Left colon (tissue), 2 donors: ENCODE measurements around the gene ERCC6. TPM values are rescaled to one million over a fixed set of nuclear protein-coding genes. Genes with fewer than 3 reads are reported as not detected.

Experiments
- ATAC-seq: fragments of 200-7000 bp; cut with Tn5 transposase; one replicate; pipeline ENCODE4 v1.9.1; 2020; ENCODE audit warnings: mild to moderate bottlenecking, moderate library complexity
- DNase-seq, 2 donors: peaks; one replicate each; pipeline ENCODE4 v3.0.0-alpha.2; 2020
- intact Hi-C, 2 donors: fragments of 100-400 bp; cut with DNase I in 1 of 2; cut with micrococcal nuclease in 1 of 2; formaldehyde crosslinking; loops; one replicate each; pipeline versions ENCODE4 v1.11.2 to v1.14.0; 2022; cut with DNase I, micrococcal nuclease
- long read RNA-seq: library from polyadenylated mRNA; unstranded; transcript quantifications from one replicate; pipeline ENCODE4 v2.0.0, GENCODE V29; 2021
- total RNA-seq, 2 donors: library from RNA; stranded (reverse); fragmentation: NEBNext Ultra II Directional; extraction: Animal tissue kit (Norgen Biotek cat#: 25700); gene quantifications; one replicate each; pipeline ENCODE4 v1.2.1, GENCODE V29; 2021
- donor health status: DM: no; HTN: no; CAD: no.
- donor health status: DM: yes; HTN: yes; CAD: no.

Gene ERCC6
- 10 to 100 TPM; 16.4 to 24.5 TPM for total RNA-seq
- long read RNA-seq, partial matches to known transcripts: 0 of 7 reads
- long read RNA-seq, other reads (novel, unspliced or antisense): 3 of 7 reads

DNA sequence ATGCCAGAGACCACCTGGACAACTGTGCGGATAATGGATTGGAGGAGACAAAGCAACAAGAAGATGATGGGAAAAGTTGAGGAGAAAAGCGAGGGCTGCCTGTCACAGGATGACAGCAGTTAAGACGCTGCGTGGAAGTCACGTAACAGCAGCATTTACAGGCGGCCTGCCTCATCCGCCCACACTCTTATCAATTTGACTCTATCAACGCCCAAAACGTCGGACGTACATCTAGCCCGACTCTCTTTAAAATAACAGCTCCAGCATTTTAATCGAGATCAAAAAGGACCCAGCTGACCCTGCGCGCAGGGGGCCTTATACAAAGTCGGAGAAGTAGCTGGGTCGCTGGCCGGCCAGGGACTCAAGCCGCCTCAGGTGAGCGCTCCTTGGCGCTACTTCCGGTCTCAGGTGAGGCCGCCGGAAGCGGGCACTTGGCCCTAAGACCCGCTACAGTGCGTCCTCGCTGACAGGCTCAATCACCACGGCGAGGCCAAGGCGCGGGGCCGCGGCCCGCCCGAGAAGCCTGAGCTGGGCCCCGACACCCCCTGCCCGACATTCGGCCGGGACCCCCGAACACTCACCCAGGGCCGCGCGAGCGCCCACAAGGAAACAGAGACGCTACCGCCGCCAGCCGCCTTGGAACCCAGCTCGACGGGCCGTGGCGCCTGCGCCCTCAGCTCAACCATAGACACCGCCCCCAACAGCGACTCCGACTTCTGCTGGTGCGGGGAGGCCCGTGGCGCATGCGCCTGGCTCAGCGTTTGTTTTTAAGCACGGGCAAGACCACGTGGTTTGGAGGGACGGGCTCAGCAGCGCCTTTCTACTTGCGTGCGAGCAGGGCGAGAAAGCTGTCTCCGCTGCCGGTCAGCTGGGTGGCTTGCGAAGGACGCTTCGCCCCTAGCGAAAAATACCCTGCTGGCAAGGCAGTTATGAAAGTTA is at the start of gene ERCC6:
Gene ERCC6 (minus strand): TSS at position 741 of the 939 bp plus-strand sequence.
- intact Hi-C loops: no loop called here
- peak; percentile 98 for DNase-seq

DNA sequence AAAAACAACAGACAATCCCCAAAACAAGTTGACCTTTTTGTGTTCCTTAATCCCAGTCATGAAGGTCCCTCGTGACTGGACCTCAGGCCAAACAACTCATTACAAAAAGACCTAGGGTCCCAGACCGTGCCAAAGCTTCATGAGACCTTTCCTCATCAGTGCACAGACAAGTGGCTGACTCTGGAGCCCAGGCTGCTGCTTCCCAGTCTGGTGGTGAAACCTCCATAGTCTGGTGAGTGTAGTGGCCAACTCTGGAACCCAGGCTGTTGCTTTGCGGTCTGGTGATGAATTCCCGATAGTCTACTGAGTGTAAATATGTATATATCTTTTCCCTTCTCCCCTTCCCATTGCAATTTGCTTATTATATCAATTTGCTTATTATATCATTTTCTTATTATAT is 49.1 kb upstream of the ERCC6 start:
- intact Hi-C loops: no loop called here
- ATAC-seq (no peak), DNase-seq (no peak)

More for the DNA sequence above, at the start of gene ERCC6:
- peak; percentile 95 for ATAC-seq

DNA sequence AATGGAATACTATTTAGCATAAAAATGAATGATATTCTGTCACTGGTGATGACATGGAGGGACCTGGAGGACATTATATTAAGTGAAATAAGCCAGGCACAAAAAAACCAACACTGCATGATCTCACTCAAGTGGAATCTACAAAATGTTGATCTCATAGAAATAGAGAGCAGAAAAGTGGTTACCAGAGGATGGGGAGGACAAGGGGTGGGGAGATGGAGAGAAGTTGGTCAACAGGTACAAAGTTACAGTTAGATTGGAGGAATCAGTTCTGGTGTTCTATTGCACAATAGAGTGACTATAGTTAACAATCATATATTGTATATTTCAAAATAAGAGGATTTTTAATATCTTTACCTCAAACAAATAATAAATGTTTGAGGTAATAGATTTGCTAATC is 46.5 kb upstream of the ERCC6 start:
- no peak for ATAC-seq
- intact Hi-C loops: no loop called here
- no peak for DNase-seq

GRCh38 chr10:49579621-49580020 is 40.7 kb upstream of the ERCC6 start:
- intact Hi-C loops: no loop called here
- ATAC-seq: no peak
- DNase-seq: no peak

DNA sequence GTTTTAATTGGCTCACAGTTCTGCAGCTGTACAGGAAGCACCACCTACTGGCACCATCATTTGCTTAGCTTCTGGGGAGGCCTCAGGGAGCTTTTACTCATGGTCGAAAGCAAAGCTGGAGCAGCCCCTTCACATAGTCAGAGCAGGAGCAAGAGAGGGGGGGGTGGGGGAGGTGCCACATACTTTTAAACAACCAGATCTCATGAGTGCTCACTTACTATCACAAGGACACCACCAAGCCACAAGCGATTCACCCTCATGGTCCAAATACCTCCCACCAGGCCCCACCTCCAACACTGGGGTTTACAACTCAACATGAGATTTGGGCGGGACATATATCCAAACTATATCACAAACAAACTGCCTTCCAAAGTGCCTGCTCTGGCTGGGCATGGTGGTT is 39.5 kb upstream of the ERCC6 start:
- ATAC-seq (no peak), DNase-seq (no peak)
- intact Hi-C loops: no loop called here

DNA sequence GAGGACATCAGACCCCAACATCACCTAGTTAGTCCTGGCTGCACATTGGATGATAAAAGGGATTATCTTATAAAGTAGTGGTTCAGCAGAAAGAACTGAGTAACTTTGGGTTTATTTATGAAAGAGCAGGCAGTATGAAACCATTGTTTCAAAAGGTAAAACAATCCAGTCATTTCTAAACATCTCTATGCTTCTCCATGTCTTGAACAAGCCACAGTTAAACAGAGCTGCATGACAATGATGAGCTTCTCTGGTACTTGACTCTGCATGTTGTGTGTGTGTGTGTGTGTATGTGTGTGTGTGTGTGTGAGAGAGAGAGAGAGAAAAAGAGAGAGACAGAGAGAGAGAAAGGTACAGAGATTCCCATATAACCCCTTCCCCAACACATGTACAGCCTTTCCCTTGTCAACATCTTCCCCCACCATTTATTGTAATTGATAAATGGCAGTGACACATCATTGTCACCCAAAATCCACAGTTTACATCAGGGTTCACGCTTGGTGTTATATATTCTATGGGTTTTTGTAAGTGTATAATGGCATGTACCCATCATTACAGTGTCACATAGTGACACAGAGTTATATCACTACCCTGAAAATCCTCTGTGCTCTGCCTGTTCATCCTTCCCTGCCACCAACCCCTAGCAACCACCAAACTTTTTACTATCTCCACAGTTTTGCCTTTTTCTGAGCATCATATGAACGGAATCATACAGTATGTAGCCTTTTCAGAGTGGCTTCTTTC is 38.4 kb upstream of the ERCC6 start:
- intact Hi-C loops: no loop called here
- no peak for DNase-seq
- ATAC-seq: no peak

- intact Hi-C loops: no loop called here
- no peak for DNase-seq
- ATAC-seq: no peak
Observed at GRCh38 chr10:49575489-49576072, 36.7 kb upstream of the ERCC6 start.

DNA sequence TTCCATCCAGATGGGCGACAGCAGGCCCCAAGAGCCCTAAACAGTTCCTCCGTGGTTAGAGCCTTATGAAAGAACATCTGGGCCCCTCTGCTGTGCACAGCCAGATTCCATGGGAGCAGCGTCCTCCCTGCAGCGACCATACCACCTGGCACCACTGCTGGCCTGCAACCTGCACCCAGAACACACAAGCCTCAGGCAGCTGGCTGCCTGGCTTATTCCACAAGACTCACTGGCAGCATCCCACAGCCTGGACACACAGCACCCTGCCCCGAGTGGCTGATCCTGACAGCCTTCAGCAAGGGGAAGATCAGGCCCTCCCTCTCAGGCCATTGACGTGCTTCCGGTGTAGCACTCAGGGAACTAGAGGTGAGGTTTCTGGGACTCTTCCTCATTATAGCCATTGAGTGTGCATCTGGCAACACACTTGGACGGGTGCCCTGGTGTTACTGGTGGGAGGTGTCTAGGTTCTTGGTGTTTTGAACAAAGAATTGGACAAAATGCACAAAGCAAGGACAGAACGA is 33.7 kb upstream of the ERCC6 start:
- DNase-seq: no peak
- intact Hi-C loops: no loop called here
- no peak for ATAC-seq

DNA sequence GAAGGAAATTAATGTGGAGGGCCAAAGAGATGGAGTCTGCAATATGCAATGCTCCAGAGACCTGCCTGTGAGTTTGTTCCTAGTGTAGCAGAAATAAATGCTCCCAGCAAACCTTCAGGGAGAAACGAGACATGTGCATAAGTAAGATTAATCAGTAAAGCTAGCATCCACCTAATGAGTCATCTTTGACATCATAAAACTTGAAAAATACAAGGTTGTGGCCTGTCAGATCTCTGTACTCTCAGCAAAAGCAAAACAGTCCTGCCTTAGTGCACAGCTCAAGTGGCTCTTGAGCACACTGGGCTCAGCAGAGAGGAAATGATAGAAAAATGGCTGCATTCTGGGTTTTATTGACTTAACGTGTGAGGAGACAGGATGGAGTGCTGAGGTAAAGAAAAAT is 32.5 kb upstream of the ERCC6 start:
- intact Hi-C loops: no loop called here
- no peak for DNase-seq
- ATAC-seq: no peak

- no peak for ATAC-seq
- DNase-seq: no peak
- intact Hi-C loops: no loop called here
Observed at GRCh38 chr10:49569031-49569631, 30.2 kb upstream of the ERCC6 start.

GRCh38 chr10:49568235-49568634 is 29.3 kb upstream of the ERCC6 start:
- intact Hi-C loops: no loop called here
- ATAC-seq: no peak

DNA sequence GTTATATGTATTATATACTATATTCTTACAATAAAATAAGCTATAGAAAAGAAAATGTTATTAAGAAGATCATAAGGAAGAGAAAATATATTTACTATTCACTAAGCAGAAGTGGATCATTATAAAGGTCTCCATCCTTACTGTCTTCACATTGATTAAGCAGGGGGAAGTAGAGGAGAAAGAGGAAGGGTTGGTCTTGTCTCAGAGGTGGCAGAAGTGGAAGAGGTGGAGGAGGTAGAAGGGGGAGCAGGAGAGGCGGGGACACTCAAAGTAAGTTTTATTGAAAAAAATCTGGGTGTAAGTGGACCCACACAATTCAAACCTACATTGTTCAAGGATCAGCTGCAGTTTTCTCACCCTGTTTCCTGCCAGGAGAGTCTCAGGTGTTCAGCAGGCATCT is 28.9 kb upstream of the ERCC6 start:
- DNase-seq: no peak
- intact Hi-C loops: no loop called here
- no peak for ATAC-seq

More at GRCh38 chr10:49568235-49568634, 29.3 kb upstream of the ERCC6 start:
- DNase-seq: no peak

- no peak for DNase-seq
- intact Hi-C loops: no loop called here
- no peak for ATAC-seq
Observed at GRCh38 chr10:49564461-49565009, 25.6 kb upstream of the ERCC6 start.

- ATAC-seq (no peak), DNase-seq (no peak)
- intact Hi-C loops: no loop called here
Observed at GRCh38 chr10:49562893-49563292, 24.0 kb upstream of the ERCC6 start.

GRCh38 chr10:49560526-49560925 is 21.6 kb upstream of the ERCC6 start:
- DNase-seq (no peak), ATAC-seq (no peak)
- intact Hi-C loops: no loop called here

GRCh38 chr10:49559476-49559875 is 20.6 kb upstream of the ERCC6 start:
- ATAC-seq: no peak
- intact Hi-C loops: no loop called here
- DNase-seq: no peak

- ATAC-seq: no peak
- intact Hi-C loops: no loop called here
Observed at GRCh38 chr10:49558190-49558589, 19.3 kb upstream of the ERCC6 start.

GRCh38 chr10:49557681-49558080 is 18.8 kb upstream of the ERCC6 start:
- ATAC-seq: no peak
- intact Hi-C loops: no loop called here
- DNase-seq: no peak

More at GRCh38 chr10:49558190-49558589, 19.3 kb upstream of the ERCC6 start:
- no peak for DNase-seq

DNA sequence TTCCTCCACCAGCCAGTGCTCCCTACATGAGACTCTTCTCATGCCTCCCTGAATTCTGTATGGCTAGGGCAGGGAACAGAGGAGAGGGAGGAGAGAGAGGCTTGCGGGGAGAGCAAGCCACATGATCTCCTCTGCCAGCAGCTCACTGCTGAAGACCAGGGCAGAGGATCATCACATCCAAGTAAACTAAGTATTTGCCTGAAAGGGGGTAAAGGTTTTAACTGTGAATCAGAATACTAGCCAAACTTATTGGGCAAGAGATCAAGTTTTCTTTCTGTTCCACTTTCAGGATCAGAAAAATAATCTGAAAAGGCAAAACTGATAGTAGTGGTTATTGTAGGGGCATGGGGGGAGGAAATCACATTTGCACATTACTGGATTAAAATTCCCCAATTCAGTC is 17.8 kb upstream of the ERCC6 start:
- intact Hi-C loops: no loop called here
- ATAC-seq: no peak
- DNase-seq: no peak
